GM21423 (cell line): ENCODE data around the gene ASIC5.
"Not testable (repeated sequence)": the region's sequence is repeated elsewhere in the genome, so short reads cannot be mapped to it uniquely, and the experiment has no call there.

Experiments
- ATAC-seq: cut with Tn5 transposase; IDR thresholded peaks from one replicate; pipeline ENCODE4 v1.9.1; 2021; ENCODE audit warnings: mild to moderate bottlenecking, moderate library complexity; ENCODE audit not compliant: unreplicated experiment

ASIC5 gene

DNA sequence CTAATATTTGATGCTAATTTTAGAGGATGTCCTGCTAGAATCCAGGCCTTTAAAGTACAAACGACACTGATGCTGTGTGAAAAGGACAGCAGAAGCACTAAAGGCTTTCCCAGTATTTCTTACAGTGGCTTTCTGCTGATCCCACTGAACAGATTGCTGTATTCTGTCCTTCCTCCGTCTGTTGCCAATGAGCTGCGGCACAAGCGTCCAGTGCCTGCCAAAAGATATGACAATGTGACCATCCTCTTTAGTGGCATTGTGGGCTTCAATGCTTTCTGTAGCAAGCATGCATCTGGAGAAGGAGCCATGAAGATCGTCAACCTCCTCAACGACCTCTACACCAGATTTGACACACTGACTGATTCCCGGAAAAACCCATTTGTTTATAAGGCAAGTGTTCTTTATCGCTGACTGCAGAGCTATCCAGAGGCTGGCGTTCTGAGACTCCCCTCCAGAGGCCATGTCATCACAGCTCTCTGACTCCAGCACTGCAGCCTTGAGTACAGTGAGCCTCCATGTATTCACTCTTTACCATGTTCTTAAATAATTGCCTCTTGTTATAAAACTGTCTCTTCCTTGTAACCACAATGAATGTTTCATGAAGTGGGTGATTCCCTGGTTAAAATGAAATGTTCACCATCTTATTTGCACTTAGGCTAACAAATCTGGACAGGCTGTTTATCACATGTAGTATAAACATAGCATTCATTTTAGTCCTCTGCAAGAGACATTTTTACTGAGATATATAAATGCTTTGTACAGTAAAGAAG, 63.7 kb downstream of the ASIC5 start:
- ATAC-seq: no peak

DNA sequence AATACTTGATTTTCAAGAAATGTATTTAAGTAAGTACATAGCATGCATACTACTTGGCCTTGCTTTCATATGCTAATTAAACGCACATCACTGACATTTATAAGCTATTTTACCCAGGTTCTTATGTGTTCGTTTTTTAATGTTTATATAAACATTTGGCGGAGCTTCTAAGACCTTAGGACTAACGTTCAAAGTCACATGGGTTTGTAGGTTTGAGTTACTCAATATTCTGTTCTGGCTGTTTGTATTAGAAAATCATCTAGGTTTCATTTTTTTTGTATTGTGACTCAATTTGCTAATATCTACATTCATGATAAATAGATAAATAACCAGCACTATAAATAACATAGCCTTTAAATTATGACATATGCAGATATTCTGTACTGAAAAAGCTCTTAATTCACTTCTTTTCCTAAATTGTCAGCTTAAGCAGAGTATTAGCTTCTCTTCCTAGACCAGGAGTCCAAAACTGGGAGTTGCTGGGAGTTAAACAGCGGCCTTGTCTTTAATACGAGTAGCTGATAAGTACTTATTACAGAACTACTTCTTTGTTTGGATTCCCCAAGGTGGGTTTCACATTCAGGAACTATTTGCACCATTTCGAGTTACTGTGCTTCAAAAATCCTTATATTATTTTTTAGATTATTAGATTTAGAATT, 65.3 kb downstream of the ASIC5 start:
- ATAC-seq: no peak

DNA sequence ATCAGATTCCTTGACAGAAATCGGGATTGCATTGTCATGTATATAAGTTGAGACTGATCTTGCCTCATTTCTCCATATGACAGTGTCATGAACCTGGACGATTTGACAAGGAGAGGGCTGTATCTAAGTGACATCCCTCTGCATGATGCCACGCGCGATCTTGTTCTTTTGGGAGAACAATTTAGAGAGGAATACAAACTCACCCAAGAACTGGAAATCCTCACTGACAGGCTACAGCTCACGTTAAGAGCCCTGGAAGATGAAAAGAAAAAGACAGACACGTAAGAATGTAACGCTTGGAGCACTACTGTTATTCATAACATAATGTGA, 66.3 kb downstream of the ASIC5 start:
- no peak for ATAC-seq

DNA sequence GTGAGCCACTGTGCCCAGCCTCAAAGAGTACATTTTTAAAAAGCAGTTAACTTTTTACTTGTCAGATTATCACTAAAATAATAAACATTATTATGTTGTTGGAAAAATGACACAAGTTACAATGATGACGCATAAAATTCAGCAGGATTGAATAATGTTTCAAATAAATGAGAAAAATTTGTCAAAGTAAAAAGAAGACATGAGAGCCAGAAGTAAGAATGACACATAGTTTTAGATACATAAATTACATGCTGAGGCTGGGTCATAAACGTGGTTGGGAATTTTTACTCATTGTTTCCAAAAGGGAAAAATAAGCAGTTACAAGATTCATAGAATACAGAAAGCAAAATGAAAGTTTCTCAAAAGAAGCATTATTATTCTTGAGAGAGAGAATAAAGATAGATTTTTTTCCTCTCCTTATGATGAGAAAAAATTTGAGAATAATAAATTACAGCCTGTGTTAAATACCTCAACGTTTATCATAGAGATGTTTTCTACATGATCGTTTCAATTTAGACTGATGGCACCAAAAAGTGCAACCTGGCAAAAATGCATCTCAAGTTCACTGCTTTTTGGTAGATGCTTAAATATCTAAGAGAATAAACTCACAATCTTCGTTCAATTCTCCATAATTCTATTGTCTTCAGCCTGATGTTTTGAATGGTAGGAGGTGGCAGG, 66.8 kb downstream of the ASIC5 start:
- no peak for ATAC-seq

DNA sequence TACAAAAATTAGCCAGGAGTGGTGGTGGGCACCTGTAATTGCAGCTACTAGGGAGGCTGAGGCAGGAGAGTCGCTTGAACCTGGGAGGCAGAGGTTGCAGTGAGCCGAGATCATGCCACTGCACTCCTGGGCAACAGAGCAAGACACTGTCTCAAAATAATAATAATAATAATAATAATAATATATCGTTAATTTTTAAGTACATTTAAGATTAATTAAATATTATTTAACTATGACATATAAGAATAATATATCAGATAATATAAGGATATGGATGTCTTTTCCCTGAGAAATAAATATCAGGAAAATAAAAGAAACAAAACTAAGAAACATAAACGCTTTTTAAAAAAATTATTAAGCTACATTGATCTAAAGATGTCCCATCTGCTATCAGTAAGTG, 68.5 kb downstream of the ASIC5 start:
- ATAC-seq: not testable (repeated sequence)

DNA sequence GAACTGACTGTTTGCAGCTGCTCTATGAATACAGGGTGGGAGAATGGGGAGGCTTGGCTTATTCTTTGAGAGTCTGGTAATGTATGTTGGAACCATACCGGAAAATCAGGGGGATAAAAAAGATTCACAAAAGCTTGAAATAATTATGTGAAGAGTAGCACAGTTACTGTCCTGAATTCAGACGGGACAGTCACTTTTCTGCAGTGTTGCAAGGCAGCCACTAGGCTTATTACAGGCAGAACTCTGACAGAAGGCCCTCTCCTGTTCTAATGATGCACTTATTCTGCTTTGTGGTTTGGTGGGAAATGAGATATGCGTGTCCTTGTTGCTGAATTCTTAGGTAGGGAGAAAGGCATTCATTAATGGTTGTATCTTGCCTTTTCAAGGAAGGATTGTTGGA, 70.1 kb downstream of the ASIC5 start:
- ATAC-seq: peak; percentile 85

DNA sequence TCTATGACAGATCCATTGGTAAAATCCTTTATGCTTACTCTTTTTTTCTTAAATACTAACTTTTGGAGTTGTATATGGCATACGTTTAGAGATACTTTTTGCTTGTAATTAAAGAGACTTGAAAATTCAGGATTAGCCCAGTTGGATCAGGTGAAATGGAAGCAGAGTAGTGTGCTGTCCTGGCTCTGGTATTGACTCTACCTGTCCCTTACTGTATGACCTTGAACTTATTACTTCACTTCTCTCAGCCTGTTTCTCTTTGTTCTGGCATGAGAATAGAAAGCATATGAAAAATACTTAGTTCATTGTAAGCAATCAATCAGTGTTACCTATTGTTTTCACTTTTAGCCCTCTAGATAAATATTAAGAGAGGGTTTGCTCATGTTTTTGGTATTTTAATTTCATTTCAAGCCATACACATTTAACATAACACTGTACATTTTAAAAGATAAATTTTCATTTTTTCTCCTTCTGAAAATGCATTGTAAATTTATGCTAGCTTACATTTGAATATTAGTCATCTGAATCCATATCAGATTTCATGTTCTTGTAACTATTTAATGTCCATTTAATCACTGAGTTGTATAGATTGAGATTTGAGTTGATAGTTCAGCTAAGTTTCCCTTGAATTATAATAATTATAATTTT, 71.4 kb downstream of the ASIC5 start:
- ATAC-seq: no peak

DNA sequence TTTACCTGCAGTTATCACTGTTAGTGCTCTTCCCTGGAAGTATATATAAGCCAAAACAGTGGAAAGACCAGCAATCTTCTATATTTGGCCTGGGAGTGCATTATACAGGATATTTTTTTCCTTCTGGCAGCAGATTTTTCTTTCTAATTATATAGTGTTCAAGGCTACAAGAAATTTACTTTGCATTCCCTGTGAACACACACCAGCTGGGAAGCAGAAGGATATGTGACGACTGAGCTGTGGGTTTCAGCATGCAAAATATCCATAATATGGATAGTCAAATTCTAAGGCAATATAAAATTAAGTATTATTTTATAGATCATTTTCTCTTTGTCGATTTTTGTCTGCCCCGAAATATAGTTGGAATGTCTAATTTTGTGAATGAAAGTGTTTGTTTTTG, 76.1 kb downstream of the ASIC5 start:
- no peak for ATAC-seq

DNA sequence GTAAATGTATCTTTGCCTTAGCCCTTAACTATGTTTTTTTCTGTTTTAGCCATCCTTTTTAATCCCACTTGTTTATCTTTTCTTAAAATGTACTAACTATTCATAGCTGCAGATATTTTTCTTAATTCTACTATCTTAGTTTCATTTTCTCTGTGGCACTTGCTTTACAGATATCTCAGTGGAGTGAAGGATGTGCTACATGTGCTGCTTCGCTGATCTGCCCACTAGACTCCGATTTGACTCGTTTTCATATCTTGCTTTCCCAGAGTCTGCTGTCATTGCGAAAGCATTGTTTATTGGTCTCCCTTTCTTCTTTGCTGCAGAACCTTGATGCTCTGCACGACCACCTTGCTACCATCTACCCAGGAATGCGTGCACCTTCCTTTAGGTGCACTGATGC, 76.7 kb downstream of the ASIC5 start:
- ATAC-seq: peak; percentile 42

DNA sequence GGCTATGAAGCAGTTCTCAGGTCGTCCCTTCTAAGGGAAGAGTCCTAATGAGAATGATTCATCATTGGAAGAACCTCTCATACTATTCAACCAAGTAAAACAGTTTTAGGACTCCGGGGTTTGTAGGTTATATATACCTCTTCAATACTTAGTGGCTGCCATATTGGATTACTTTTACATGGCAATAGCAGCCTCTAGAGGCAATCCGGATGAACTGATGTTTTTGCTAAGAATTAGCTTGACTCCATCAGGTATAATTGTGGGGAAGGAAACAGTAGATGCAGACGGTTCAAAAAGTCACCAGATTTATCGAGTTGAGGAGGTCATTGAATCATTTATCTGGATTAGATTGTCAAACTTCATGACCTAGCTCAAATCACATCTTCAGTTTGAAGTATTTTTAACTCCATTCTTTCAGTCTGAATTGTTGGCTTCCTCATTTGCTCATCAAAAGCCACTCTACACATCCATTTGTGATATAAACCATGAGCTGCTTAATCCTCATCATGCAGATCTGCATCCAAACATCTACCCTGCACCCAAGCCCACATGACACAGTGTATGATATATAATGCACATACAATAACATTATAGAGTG, 78.9 kb downstream of the ASIC5 start:
- ATAC-seq: peak; percentile 98

DNA sequence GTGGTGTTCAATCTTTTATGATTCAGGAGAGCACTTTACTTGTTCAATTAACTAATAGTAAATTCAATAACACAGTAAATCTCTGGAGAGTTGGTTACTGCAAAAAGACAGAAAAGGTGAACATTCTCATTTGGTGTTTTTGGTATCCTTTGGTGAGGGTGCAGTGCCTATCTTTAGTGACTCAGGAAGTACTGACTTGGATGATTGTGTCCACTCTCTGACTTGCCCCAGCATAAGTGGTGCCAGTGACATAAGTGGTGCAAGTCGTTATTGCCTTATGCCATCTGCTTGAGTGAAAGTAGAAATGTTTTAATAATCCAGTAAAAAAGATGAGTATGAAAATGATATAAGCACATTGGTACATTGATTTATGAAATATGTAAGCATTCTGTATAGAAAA, 80.2 kb downstream of the ASIC5 start:
- ATAC-seq: no peak

DNA sequence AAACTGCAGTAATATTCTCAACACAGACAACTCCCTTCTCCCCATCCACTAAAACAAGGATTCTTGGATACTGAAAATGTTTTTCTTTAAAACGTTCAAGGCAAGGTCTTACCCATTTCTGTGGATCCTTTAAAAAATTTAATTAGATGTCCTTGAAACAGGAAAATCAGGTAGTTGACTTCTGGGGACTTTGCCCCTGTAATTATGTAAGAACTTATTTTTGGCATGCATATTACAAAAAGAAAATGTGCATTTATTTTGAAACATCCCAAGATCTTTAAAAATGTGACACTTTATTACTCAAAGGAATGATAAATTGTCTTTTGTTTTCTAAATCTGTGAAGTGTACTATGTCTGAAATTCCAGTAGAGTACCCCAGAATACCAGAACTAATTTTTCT, 81.4 kb downstream of the ASIC5 start:
- ATAC-seq: no peak

DNA sequence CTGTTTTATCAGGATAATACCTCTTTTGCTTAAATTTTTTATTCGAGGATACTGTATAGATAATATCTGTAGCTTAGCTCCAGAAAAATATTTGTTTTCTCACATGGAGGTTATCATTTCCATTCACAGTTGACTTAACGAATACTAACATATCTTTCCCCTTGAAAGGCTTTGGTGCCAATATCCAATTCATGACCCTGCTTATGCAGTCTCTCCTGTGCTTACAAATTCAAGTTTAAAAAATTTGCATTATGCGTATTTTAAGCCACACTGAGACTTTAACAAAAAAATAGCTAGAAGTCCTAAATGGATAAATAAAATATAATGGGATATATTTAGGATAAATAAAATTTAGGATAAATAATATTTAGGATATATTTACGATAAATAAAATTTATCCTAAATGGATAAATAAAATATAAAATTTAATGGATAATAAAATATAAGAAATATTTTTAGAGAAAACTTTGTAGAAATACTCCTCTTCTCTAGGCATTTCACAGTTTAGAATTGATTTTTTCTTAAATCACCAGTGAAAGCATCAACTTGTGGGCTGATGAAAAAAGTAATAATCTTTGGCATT, 84.7 kb downstream of the ASIC5 start:
- ATAC-seq: no peak

DNA sequence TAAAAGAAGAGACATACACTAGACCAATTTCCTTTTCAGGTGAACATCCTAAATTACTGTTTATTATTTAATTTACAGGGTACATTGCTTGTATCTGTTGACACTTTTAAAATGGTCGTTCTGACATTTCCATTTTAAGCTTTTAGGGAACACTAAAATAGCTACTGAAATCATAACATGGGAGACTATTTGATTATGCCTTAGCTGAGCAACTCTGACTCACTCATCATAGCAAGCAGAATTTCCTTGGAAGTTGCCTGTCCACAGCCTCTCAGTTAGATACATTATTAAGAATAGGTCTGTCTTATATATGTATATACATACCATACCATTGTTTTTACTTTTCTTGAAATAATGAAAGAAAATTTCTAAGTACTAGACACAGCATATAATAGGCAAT, 85.3 kb downstream of the ASIC5 start:
- ATAC-seq: no peak
